ENCODE data around the gene ADARB2. TPM values are rescaled to one million over a fixed set of nuclear protein-coding genes. Genes with fewer than 3 reads are reported as not detected.

Gene ADARB2
- total and polyA plus RNA-seq, 2 donors (not counting 1 experiment from before 2014, with no cell fraction given), result not detected

GRCh38 chr10:1329622-1330021 lies 407.7 kb downstream of the ADARB2 start:
- Histone ChIP-seq H3K4me1 (ENCODE audit: control insufficient read depth, extremely low read depth, insufficient read depth, low read length) (no peaks in the 10 kb centered on the region), H3K9ac (ENCODE audit: insufficient read depth, low read length) (no peak overlapping the region), H3K27ac (ENCODE audit: insufficient read depth, low read length) (no peak overlapping the region), H3K27me3 (ENCODE audit: control insufficient read depth, insufficient read depth, low read length) (no peaks in the 10 kb centered on the region), H4K20me1 (ENCODE audit: control insufficient read depth, extremely low read depth, insufficient read depth, low read length) (no peaks in the 10 kb centered on the region), H3K9me3 (ENCODE audit: control insufficient read depth, insufficient read depth, low read depth, low read length) (no peaks in the 10 kb centered on the region), H3K4me2 (ENCODE audit: extremely low read depth, insufficient read depth, low read length) (no peak overlapping the region), H3K4me3 (replicated peaks in 1 of 4; ENCODE audit: control extremely low read depth in 1 of 4, insufficient read depth in 1 of 4, low read depth in 3 of 4, low read length in 4 of 4) (no peak overlapping the region), H3K79me2 (ENCODE audit: control insufficient read depth, insufficient read depth, low read length) (no peaks in the 10 kb centered on the region), H2AFZ (ENCODE audit: low read length) (no peak overlapping the region), H3K36me3 (ENCODE audit: control insufficient read depth, insufficient read depth, low read length) (no peaks in the 10 kb centered on the region)
- no peak for DNase-seq (ENCODE audit: low read depth in 2 of 2)
- TF ChIP-seq CTCF (conservative IDR thresholded peaks at IDR 0.05 in 1 of 2, IDR thresholded peaks at IDR 0.05 in 1 of 2; ENCODE audit: low read depth in 1 of 2, low read length in 2 of 2) (no peak), EZH2 (IDR thresholded peaks at IDR 0.05; ENCODE audit: low read length, missing control alignments) (no peak)

- Histone ChIP-seq H3K36me3 (ENCODE audit: control insufficient read depth, insufficient read depth, low read length) (no peaks in the 10 kb centered on the region), H4K20me1 (ENCODE audit: control insufficient read depth, extremely low read depth, insufficient read depth, low read length) (no peaks in the 10 kb centered on the region), H3K27me3 (ENCODE audit: control insufficient read depth, insufficient read depth, low read length) (no peaks in the 10 kb centered on the region), H3K4me2 (ENCODE audit: extremely low read depth, insufficient read depth, low read length) (no peak overlapping the region), H3K27ac (ENCODE audit: insufficient read depth, low read length) (no peak overlapping the region), H3K4me3 (replicated peaks in 1 of 4; ENCODE audit: control extremely low read depth in 1 of 4, insufficient read depth in 1 of 4, low read depth in 3 of 4, low read length in 4 of 4) (no peak overlapping the region), H3K9me3 (ENCODE audit: control insufficient read depth, insufficient read depth, low read depth, low read length) (no peaks in the 10 kb centered on the region), H2AFZ (ENCODE audit: low read length) (no peak overlapping the region), H3K9ac (ENCODE audit: insufficient read depth, low read length) (no peak overlapping the region), H3K79me2 (ENCODE audit: control insufficient read depth, insufficient read depth, low read length) (no peaks in the 10 kb centered on the region), H3K4me1 (ENCODE audit: control insufficient read depth, extremely low read depth, insufficient read depth, low read length) (no peaks in the 10 kb centered on the region)
- no peak for DNase-seq (ENCODE audit: low read depth in 2 of 2)
- TF ChIP-seq EZH2 (IDR thresholded peaks at IDR 0.05; ENCODE audit: low read length, missing control alignments) (no peak), CTCF (conservative IDR thresholded peaks at IDR 0.05 in 1 of 2, IDR thresholded peaks at IDR 0.05 in 1 of 2; ENCODE audit: low read depth in 1 of 2, low read length in 2 of 2) (no peak)
Observed at GRCh38 chr10:1328981-1329614, 408.2 kb downstream of the ADARB2 start.

GRCh38 chr10:1328161-1328823 lies 409.0 kb downstream of the ADARB2 start:
- Histone ChIP-seq H4K20me1 (ENCODE audit: control insufficient read depth, extremely low read depth, insufficient read depth, low read length) (no peaks in the 10 kb centered on the region), H3K4me2 (ENCODE audit: extremely low read depth, insufficient read depth, low read length) (no peak overlapping the region), H3K9me3 (ENCODE audit: control insufficient read depth, insufficient read depth, low read depth, low read length) (no peaks in the 10 kb centered on the region), H3K4me1 (ENCODE audit: control insufficient read depth, extremely low read depth, insufficient read depth, low read length) (no peaks in the 10 kb centered on the region), H3K4me3 (replicated peaks in 1 of 4; ENCODE audit: control extremely low read depth in 1 of 4, insufficient read depth in 1 of 4, low read depth in 3 of 4, low read length in 4 of 4) (no peak overlapping the region), H3K27ac (ENCODE audit: insufficient read depth, low read length) (no peak overlapping the region), H3K9ac (ENCODE audit: insufficient read depth, low read length) (no peak overlapping the region), H3K36me3 (ENCODE audit: control insufficient read depth, insufficient read depth, low read length) (no peaks in the 10 kb centered on the region), H3K79me2 (ENCODE audit: control insufficient read depth, insufficient read depth, low read length) (no peaks in the 10 kb centered on the region), H3K27me3 (ENCODE audit: control insufficient read depth, insufficient read depth, low read length) (no peaks in the 10 kb centered on the region), H2AFZ (ENCODE audit: low read length) (no peak overlapping the region)
- DNase-seq (ENCODE audit: low read depth in 2 of 2), result no peak
- no peak for TF ChIP-seq CTCF (conservative IDR thresholded peaks at IDR 0.05 in 1 of 2, IDR thresholded peaks at IDR 0.05 in 1 of 2; ENCODE audit: low read depth in 1 of 2, low read length in 2 of 2)
- TF ChIP-seq EZH2 (IDR thresholded peaks at IDR 0.05; ENCODE audit: low read length, missing control alignments), result no peak
